ENCODE results near the gene MPP3. TPM values are rescaled to one million over a fixed set of nuclear protein-coding genes. Genes with fewer than 3 reads are reported as not detected.

The MPP3 gene
- total and polyA plus RNA-seq, 9 of the 15 experiments (the other 6 are each of a cell fraction or from before 2014, with no cell fraction given) = 0.41 to 10.4 (median 4.5) TPM

- H3K4me1 ChIP-seq (replicated peaks in 1 of 2; ENCODE audit: control insufficient read depth in 2 of 2, insufficient read depth in 2 of 2, low read length in 2 of 2) = peaks cover 0 to 33% of the 10 kb centered on the region in 2 experiments; a peak in 3 of 5 replicates
- no peak for DNase-seq (ENCODE audit: extremely low read depth in 1 of 4, low spot score in 3 of 4)
- WGBS (ENCODE audit: insufficient coverage, low coverage, missing lambda C conversion rate) = 17% methylated on average over 20 of the region's 20 CpGs
- BruUV-seq (replicated peaks) = no TSS peak
- H3K27me3 ChIP-seq (ENCODE audit: control insufficient read depth in 2 of 2, insufficient read depth in 2 of 2, low read length in 2 of 2) = peaks cover 4 to 19% of the 10 kb centered on the region in 2 experiments; a peak in 2 of 5 replicates
- no peaks in the 10 kb centered on the region for H3K36me3 ChIP-seq (ENCODE audit: control insufficient read depth, insufficient read depth, low read length)
- TF ChIP-seq TFAP4 (CRISPR knock-in tag; IDR thresholded peaks at IDR 0.05; ENCODE audit: borderline replicate concordance) (no peak), ETV6 (IDR thresholded peaks at IDR 0.05; ENCODE audit: borderline replicate concordance in 1 of 2, low read depth in 2 of 2, low read length in 1 of 2) (no peak), ETV6 (CRISPR knock-in tag; IDR thresholded peaks at IDR 0.05; ENCODE audit: borderline replicate concordance) (no peak), POLR3G (IDR thresholded peaks at IDR 0.05; ENCODE audit: extremely low read depth, insufficient read length, insufficient replicate concordance) (no peak), ARID4B (CRISPR knock-in tag; IDR thresholded peaks at IDR 0.05) (no peak), MIER1 (IDR thresholded peaks at IDR 0.05; ENCODE audit: low read depth) (no peak), HMGN3 (IDR thresholded peaks at IDR 0.05; ENCODE audit: borderline replicate concordance, extremely low read depth, insufficient read length, low read depth, low read length) (no peak), ZNF354B (CRISPR knock-in tag; IDR thresholded peaks at IDR 0.05) (no peak), KLF10 (CRISPR knock-in tag; IDR thresholded peaks at IDR 0.05) (no peak), ZBTB49 (CRISPR knock-in tag; IDR thresholded peaks at IDR 0.05; ENCODE audit: borderline replicate concordance) (no peak), POLR2AphosphoS2 (IDR thresholded peaks at IDR 0.05; ENCODE audit: low read length) (no peak), CBFB (CRISPR knock-in tag; IDR thresholded peaks at IDR 0.05) (no peak)
- in situ Hi-C loops (cut with MboI) = no loop called here
- intact Hi-C loops (cut with micrococcal nuclease) = loop anchor here (2.0 kb wide), 1 partner anchor 115 kb away; no protein-coding TSS in a partner anchor
- peak overlapping the region; percentile 46; the same call in 1 of the 2 replicates for H3K4me2 ChIP-seq (ENCODE audit: insufficient read depth, low read length)
- ChIA-PET POLR2A (interaction anchor here (0.7 kb wide), 1 partner anchor 47 kb away, joined by 4 read pairs; no protein-coding TSS in a partner anchor), CTCF (ENCODE audit: low intra/inter-chr PET ratio) (interaction anchor here (0.6 to 1.4 kb wide), 3 partner anchors 12 to 331 kb away, joined by 3 read pairs; no protein-coding TSS in a partner anchor)
- no peaks in the 10 kb centered on the region for H3K79me2 ChIP-seq (ENCODE audit: control insufficient read depth, insufficient read depth, low read length)
- ATAC-seq = no peak; the same call in 2 of the 3 replicates
- 0 out of 4 replicates have a peak overlapping the region, but pooled peaks of 1 of the 2 experiments have one; percentile 0 for H3K9ac ChIP-seq (ENCODE audit: insufficient read depth in 1 of 2, low read depth in 2 of 2, low read length in 2 of 2)
- no peak overlapping the region for H3K4me3 ChIP-seq
- no peaks in the 10 kb centered on the region for H3K9me3 ChIP-seq (replicated peaks; ENCODE audit: control insufficient read depth, insufficient read depth, low read depth, low read length)
- no peaks in the 10 kb centered on the region; the same call in 1 of the 2 replicates for H4K20me1 ChIP-seq (replicated peaks; ENCODE audit: control insufficient read depth, insufficient read depth, low read length)
- no peak for FAIRE-seq
- no peaks in the 10 kb centered on the region for H3K9me1 ChIP-seq (ENCODE audit: control insufficient read depth, insufficient read depth, low read length)
- H2AFZ ChIP-seq (ENCODE audit: low read depth, low read length) = peak overlapping the region; percentile 68; the same call in 1 of the 2 replicates
- no peak overlapping the region for H3K27ac ChIP-seq (ENCODE audit: extremely low read depth, low read depth, low read length)
Measured at GRCh38 chr17:43879723-43880419, 46.9 kb upstream of the MPP3 start.

All from K562 (cell line).